GM12878 (cell line): Measurements from ENCODE around the gene POFUT1. TPM values are rescaled to one million over a fixed set of nuclear protein-coding genes. Genes with fewer than 3 reads are reported as not detected.
A peak's percentile ranks its signal among the peaks of the same experiment; 100 is the strongest.

Source experiments
- ATAC-seq: fragments of 200-7000 bp; cut with Tn5 transposase; 3 replicates; pipeline ENCODE4 v1.9.1; 2020; ENCODE audit warnings: mild to moderate bottlenecking, moderate library complexity
- BruUV-seq: library from RNA; stranded (reverse); fragments of 400-500 nt; replicated peaks from 2 replicates; lab custom pipeline; 2021; lab: Mats Ljungman, UMichigan
- CTCF ChIA-PET: fragments of 300-600 bp; sonication (Branson Sonifier 250); formaldehyde crosslinking; extraction: SDS; loops from one replicate; lab custom pipeline; 2021; ENCODE audit warnings: inconsistent platforms; lab: Yijun Ruan, JAX
- POLR2A ChIA-PET: fragments of 350-600 bp; formaldehyde crosslinking; extraction: SDS; loops from one replicate; lab custom pipeline; 2021; ENCODE audit warnings: inconsistent platforms; lab: Charles Lee
- RAD21 ChIA-PET: fragments of 300-600 bp; sonication (Branson Sonifier 250); formaldehyde crosslinking; loops from one replicate; lab custom pipeline; 2023; ENCODE audit warnings: antibody characterized with exemption; ENCODE audit not compliant: unreplicated experiment; lab: Charles Lee
- SMC1A ChIA-PET: fragments of 300-600 bp; sonication (Branson Sonifier 250); formaldehyde crosslinking; loops from one replicate; lab custom pipeline; 2023; ENCODE audit not compliant: unreplicated experiment, uncharacterized antibody; lab: Charles Lee
- DNase-seq: peaks from one replicate; pipeline ENCODE4 v3.0.0-alpha.2; 2011; ENCODE audit warnings: low read depth, low spot score
- FAIRE-seq: peaks from 3 replicates; lab custom pipeline; 2011; peaks lifted over from hg19 to GRCh38; lab: Jason Lieb, UNC
- H2AFZ ChIP-seq: 2 replicates; pipeline ENCODE4 v1.6.0; 2011; ENCODE audit warnings: low read depth, low read length, control low read depth; ENCODE audit not compliant: control insufficient read depth
- H3K27ac ChIP-seq: 2 replicates; pipeline ENCODE4 v1.5.1; 2011; ENCODE audit warnings: control low read depth; ENCODE audit not compliant: control insufficient read depth, insufficient read depth
- H3K27me3 ChIP-seq, 2 experiments: replicated peaks in 1 of 2; 2 replicates each; pipeline versions ENCODE4 v1.6.0 to v1.6.1; 2011; ENCODE audit warnings: low read length in 1 of 2; ENCODE audit not compliant: control insufficient read depth in 2 of 2, insufficient read depth in 2 of 2
- H3K36me3 ChIP-seq, 2 experiments: 2 replicates each; pipeline ENCODE4 v1.5.1; 2011; ENCODE audit warnings: low read length in 1 of 2; ENCODE audit not compliant: control insufficient read depth in 2 of 2, insufficient read depth in 2 of 2
- H3K4me1 ChIP-seq: 2 replicates; pipeline ENCODE4 v1.6.1; 2011; ENCODE audit warnings: mild to moderate bottlenecking, low read length, moderate library complexity, mixed read lengths; ENCODE audit not compliant: control insufficient read depth, insufficient read depth
- H3K4me2 ChIP-seq: 2 replicates; pipeline ENCODE4 v1.6.0; 2011; ENCODE audit warnings: control low read depth; ENCODE audit not compliant: control insufficient read depth, insufficient read depth
- H3K4me3 ChIP-seq: fragments of 200-600 bp; sonication (generic); 2 replicates; pipeline ENCODE4 v1.5.1; 2016
- H3K79me2 ChIP-seq: 2 replicates; pipeline ENCODE4 v1.6.0; 2011; ENCODE audit warnings: low read length; ENCODE audit not compliant: control insufficient read depth, insufficient read depth
- H3K9ac ChIP-seq: 2 replicates; pipeline ENCODE4 v1.8.0; 2011; ENCODE audit warnings: low read length, control low read depth, mixed read lengths; ENCODE audit not compliant: control insufficient read depth, insufficient read depth
- H3K9me3 ChIP-seq: replicated peaks from 3 replicates; pipeline ENCODE4 v1.5.1; 2011; ENCODE audit warnings: mild to moderate bottlenecking, low read length; ENCODE audit not compliant: control insufficient read depth, insufficient read depth
- H4K20me1 ChIP-seq: 2 replicates; pipeline ENCODE4 v1.6.0; 2011; ENCODE audit not compliant: control insufficient read depth, insufficient read depth
- BCL3 ChIP-seq: IDR thresholded peaks from 2 replicates; pipeline ENCODE4 v1.6.1; 2011; ENCODE audit warnings: borderline replicate concordance, low read depth, mild to moderate bottlenecking, moderate library complexity, low read length; ENCODE audit not compliant: insufficient read depth, poor library complexity, severe bottlenecking
- ETV6 ChIP-seq, 2 experiments: fragments of 450-650 bp in 1 of 2; IDR thresholded peaks in 1 of 2; conservative IDR thresholded peaks in 1 of 2; 2 replicates each; pipeline ENCODE4 v1.6.1; 2014; ENCODE audit warnings: antibody characterized with exemption in 1 of 2, borderline replicate concordance in 1 of 2, low read depth in 1 of 2, mild to moderate bottlenecking in 1 of 2, moderate library complexity in 1 of 2
- SPI1 ChIP-seq: IDR thresholded peaks from 2 replicates; pipeline ENCODE4 v1.6.1; 2011; ENCODE audit warnings: low read depth, mild to moderate bottlenecking, low read length, moderate library complexity, borderline replicate concordance; ENCODE audit not compliant: insufficient read depth
- WGBS: methylation state at CpG from one replicate; pipeline ENCODE4 v1.1.6; 2016; ENCODE audit warnings: low lambda C conversion rate; ENCODE audit not compliant: insufficient replicate concordance, insufficient coverage; ENCODE audit errors: missing lambda C conversion rate; 5-methylcytosine and 5-hydroxymethylcytosine counted together
- in situ Hi-C: fragments of 300-500 bp; cut with MboI; formaldehyde crosslinking; loops from 9 replicates; pipeline ENCODE4 v1.14.3; 2018; ENCODE audit warnings: mixed read lengths
- intact Hi-C: fragments of 100-400 bp; cut with micrococcal nuclease; formaldehyde crosslinking; loops from one replicate; pipeline ENCODE4 v1.14.2; 2022; ENCODE audit not compliant: unreplicated experiment
- polyA plus RNA-seq, 11 experiments: library from polyadenylated mRNA; depleted of rRNA in 4 of 11; unstranded in 6 of 11; stranded (reverse) in 5 of 11; fragments of >200 nt; fragmentation: Nextera tagmentation in 4 of 11; fragmentation: Illumina TruSeq in 1 of 11; extraction: Ambion mirVana in 4 of 11; extraction: Trizol in 1 of 11; gene quantifications; 1 replicate in 1 of 11; 2 replicates in 10 of 11; pipeline versions ENCODE4 v1.2.1 to v1.2.3, GENCODE V29; 2011 to 2016; ENCODE audit warnings: inconsistent platforms in 2 of 11, missing spikeins in 2 of 11, low read depth in 1 of 11
- total RNA-seq, 4 experiments: library from RNA; depleted of rRNA in 3 of 4; stranded (reverse); fragments of >200 nt in 3 of 4; fragmentation: Illumina TruSeq in 1 of 4; extraction: Trizol in 1 of 4; gene quantifications; 2 replicates each; pipeline versions ENCODE4 v1.2.1 to v1.2.3, GENCODE V29; 2013 to 2021

Gene POFUT1
- total and polyA plus RNA-seq, 10 of the 15 experiments (the other 5 are each of a cell fraction or from before 2014, with no cell fraction given): 2.6 to 33.4 (median 23.1) TPM

- RAD21 ChIA-PET: interaction anchor here (1.0 to 2.7 kb wide), 7 partner anchors 26 to 127 kb away, joined by 3 to 15 read pairs (median 6); partner anchors contain the start of gene ASXL1
- TF ChIP-seq ETV6 (conservative IDR thresholded peaks at IDR 0.05 in 1 of 2, IDR thresholded peaks at IDR 0.05 in 1 of 2; ENCODE audit: borderline replicate concordance in 1 of 2, low read depth in 1 of 2) (no peak), BCL3 (peak; percentile 34), SPI1 (peak; percentile 38; the same call in 1 of the 2 replicates)
Observed at GRCh38 chr20:32231847-32232246, 24.2 kb downstream of the POFUT1 start.

More at GRCh38 chr20:32231847-32232246, 24.2 kb downstream of the POFUT1 start:
- H3K27ac ChIP-seq: peak overlapping the region; percentile 9; the same call in 1 of the 2 replicates
- ATAC-seq (peak; percentile 71), DNase-seq (no peak), FAIRE-seq (no peak)
- CTCF ChIA-PET: interaction anchor here (1.2 to 1.6 kb wide), 2 partner anchors 8 to 54 kb away, joined by 3 to 4 read pairs; no protein-coding TSS in a partner anchor
- H3K36me3 ChIP-seq: peaks cover 25 to 27% of the 10 kb centered on the region in 2 experiments
- H3K79me2 ChIP-seq: no peaks in the 10 kb centered on the region
- SMC1A ChIA-PET: interaction anchor here (0.9 to 3.1 kb wide), 8 partner anchors 9 to 141 kb away, joined by 3 to 15 read pairs (median 4); no protein-coding TSS in a partner anchor
- H3K27me3 ChIP-seq: no peaks in the 10 kb centered on the region
- no peak overlapping the region for H3K4me3 ChIP-seq
- H2AFZ ChIP-seq: no peak overlapping the region
- in situ Hi-C loops (no loop called here), intact Hi-C loops (no loop called here)
- POLR2A ChIA-PET: interaction anchor here (1.4 kb wide), 1 partner anchor 54 kb away, joined by 9 read pairs; no protein-coding TSS in a partner anchor
- BruUV-seq: no TSS peak
- WGBS: 22% methylated on average over 4 of the region's 4 CpGs
- H3K4me1 ChIP-seq: peaks cover 10% of the 10 kb centered on the region; the same call in 1 of the 2 replicates
- H3K4me2 ChIP-seq: no peak overlapping the region
- H3K9ac ChIP-seq: no peak overlapping the region
- H3K9me3 ChIP-seq: no peaks in the 10 kb centered on the region
- H4K20me1 ChIP-seq: no peaks in the 10 kb centered on the region
